Spleen (tissue), 11 donors: Measurements from ENCODE around the gene DDB1. TPM values are rescaled to one million over a fixed set of nuclear protein-coding genes. Genes with fewer than 3 reads are reported as not detected.

Experiments used
- DNase-seq: peaks from one replicate; pipeline ENCODE4 v3.0.0-alpha.2; 2020
- H3K27ac ChIP-seq, 8 donors: fragments of 200-600 bp; sonication (generic) in 7 of 8; 1 replicate in 4 of 8; 2 replicates in 4 of 8; pipeline versions ENCODE4 v1.5.0 to v1.8.0; 2016 to 2021; ENCODE audit warnings: inconsistent platforms in 4 of 8, mild to moderate bottlenecking in 4 of 8, moderate library complexity in 1 of 8
- H3K27me3 ChIP-seq, 7 donors: fragments of 200-600 bp; sonication (generic) in 6 of 7; replicated peaks in 1 of 7; 1 replicate in 4 of 7; 2 replicates in 3 of 7; pipeline versions ENCODE4 v1.5.0 to v1.8.0; 2016 to 2021; ENCODE audit warnings: inconsistent platforms in 3 of 7, mild to moderate bottlenecking in 1 of 7
- H3K36me3 ChIP-seq, 6 donors: fragments of 200-600 bp; sonication (generic) in 5 of 6; 1 replicate in 4 of 6; 2 replicates in 2 of 6; pipeline versions ENCODE4 v1.5.0 to v1.8.0; 2016 to 2021; ENCODE audit warnings: inconsistent platforms in 2 of 6
- H3K4me1 ChIP-seq, 6 donors: fragments of 200-600 bp; sonication (generic) in 5 of 6; 1 replicate in 3 of 6; 2 replicates in 3 of 6; pipeline versions ENCODE4 v1.5.0 to v1.8.0; 2016 to 2021; ENCODE audit warnings: inconsistent platforms in 3 of 6
- H3K4me3 ChIP-seq, 8 donors: fragments of 200-600 bp; sonication (generic) in 7 of 8; 1 replicate in 4 of 8; 2 replicates in 4 of 8; pipeline versions ENCODE4 v1.5.0 to v1.8.0; 2016 to 2021; ENCODE audit warnings: inconsistent platforms in 4 of 8, mild to moderate bottlenecking in 4 of 8, moderate library complexity in 2 of 8
- H3K9me3 ChIP-seq, 8 donors: fragments of 200-600 bp; sonication (generic) in 7 of 8; 1 replicate in 4 of 8; 2 replicates in 4 of 8; pipeline versions ENCODE4 v1.5.0 to v1.8.0; 2016 to 2021; ENCODE audit warnings: inconsistent platforms in 4 of 8
- CTCF ChIP-seq, 11 experiments: fragments of 200-600 bp in 7 of 11; fragments of 450-650 bp in 4 of 11; sonication (generic) in 4 of 11; IDR thresholded peaks in 8 of 11; conservative IDR thresholded peaks in 3 of 11; 1 replicate in 7 of 11; 2 replicates in 4 of 11; pipeline versions ENCODE4 v1.4.0 to v1.8.0; 2016 to 2021; ENCODE audit warnings: antibody characterized with exemption in 11 of 11, inconsistent platforms in 4 of 11, mild to moderate bottlenecking in 1 of 11
- POLR2A ChIP-seq, 3 donors: fragments of 450-650 bp; IDR thresholded peaks; one replicate each; pipeline ENCODE4 v1.5.1; 2017; ENCODE audit warnings: antibody characterized with exemption in 3 of 3, mild to moderate bottlenecking in 1 of 3
- POLR2AphosphoS5 ChIP-seq, 3 donors: sonication (generic); formaldehyde crosslinking; IDR thresholded peaks; one replicate each; pipeline ENCODE4 v1.5.1; 2017; ENCODE audit warnings: antibody characterized with exemption in 3 of 3
- WGBS, 5 donors: extraction: QIAGEN DNeasy Blood & Tissue Kit in 3 of 5; methylation state at CpG; one replicate each; pipeline versions ENCODE4 v1.1.5 to v1.1.7; 2013 to 2018; 5-methylcytosine and 5-hydroxymethylcytosine counted together
- intact Hi-C: fragments of 100-400 bp; cut with DNase I; formaldehyde crosslinking; loops from one replicate; pipeline ENCODE4 v1.15.0; 2023; ENCODE audit warnings: low total_unique reads
- polyA plus RNA-seq, 3 donors: library from polyadenylated mRNA; stranded (reverse); fragments of 200-250 nt; gene quantifications; one replicate each; pipeline ENCODE4 v1.2.1, GENCODE V29; 2013
- total RNA-seq, 7 donors: library from RNA; depleted of rRNA in 3 of 7; stranded (reverse); fragments of >200 nt in 3 of 7; fragmentation: NEBNext Ultra II Directional in 4 of 7; extraction: Animal tissue kit (Norgen Biotek cat#: 25700) in 4 of 7; gene quantifications; one replicate each; pipeline versions ENCODE4 v1.1.0 to v1.2.1, GENCODE V29; 2016 to 2021
- donor health status: healthy with polysubstance abuse.
- donor health status: DM: no; HTN: no; CAD: no; lungs with moderate emphysema.
- donor health status: DM: no; HTN: no; CAD: no.
- donor health status: Bipolar disorder and iron deficiency.
- donor health status: healthy.
- donor health status: DM: no; HTN: no; CAD: no.
- donor health status: DM: yes; HTN: yes; CAD: no.

DDB1 gene
- total and polyA plus RNA-seq, 10 donors = 68.7 to 157 (median 133) TPM

GRCh38 chr11:61336171-61336935 lies 3.4 kb upstream of the DDB1 start:
- Histone ChIP-seq H3K36me3 (peaks cover 0 to 31% (median 0%) of the 10 kb centered on the region in 6 donors), H3K9me3 (no peaks in the 10 kb centered on the region), H3K27ac (peak overlapping the region; percentile 26 to 96 (median 65)), H3K27me3 (no peaks in the 10 kb centered on the region), H3K4me1 (peaks cover 26 to 57% (median 40%) of the 10 kb centered on the region in 6 donors), H3K4me3 (no peak overlapping the region)
- intact Hi-C loops = loop anchor here (2.0 to 10.0 kb wide), 2 partner anchors 48 to 88 kb away; partner anchors contain the start of gene CPSF7
- no peak for TF ChIP-seq POLR2A (IDR thresholded peaks at IDR 0.05)
- TF ChIP-seq POLR2AphosphoS5 (IDR thresholded peaks at IDR 0.05) = peak; percentile 74 to 82 (median 76)
- peak; percentile 96 to 99 (median 98) for TF ChIP-seq CTCF (IDR thresholded peaks at IDR 0.05 in 8 of 11, conservative IDR thresholded peaks at IDR 0.05 in 3 of 11)
- peak; percentile 96 for DNase-seq
- WGBS, 5 donors = 27 to 73% (median 30%) methylated on average over 4 to 8 of the region's 8 CpGs

- peak overlapping the region; percentile 5 to 96 (median 61) for H3K27ac ChIP-seq
- intact Hi-C loops = loop anchor here (10.0 kb wide), 1 partner anchor 89 kb away; the partner anchor contains the start of gene CPSF7
- no peaks in the 10 kb centered on the region for H3K9me3 ChIP-seq
- no peak overlapping the region for H3K4me3 ChIP-seq
- peaks cover 0 to 29% (median 0%) of the 10 kb centered on the region in 6 donors for H3K36me3 ChIP-seq
- WGBS, 5 donors = 33 to 79% (median 55%) methylated on average over 1 of the region's 1 CpG
- DNase-seq = no peak
- H3K4me1 ChIP-seq = peaks cover 33 to 68% (median 48%) of the 10 kb centered on the region in 6 donors
- TF ChIP-seq POLR2A (IDR thresholded peaks at IDR 0.05) (no peak), CTCF (IDR thresholded peaks at IDR 0.05 in 8 of 11, conservative IDR thresholded peaks at IDR 0.05 in 3 of 11) (no peak), POLR2AphosphoS5 (IDR thresholded peaks at IDR 0.05) (no peak)
- H3K27me3 ChIP-seq = no peaks in the 10 kb centered on the region
Observed at GRCh38 chr11:61335355-61335710, 2.4 kb upstream of the DDB1 start.

GRCh38 chr11:61334434-61335354 lies 1.8 kb upstream of the DDB1 start:
- no peak overlapping the region for H3K4me3 ChIP-seq
- WGBS, 5 donors = 87 to 96% (median 90%) methylated on average over 15 to 16 of the region's 16 CpGs
- no peaks in the 10 kb centered on the region for H3K9me3 ChIP-seq
- H3K36me3 ChIP-seq = peaks cover 0 to 32% (median 1%) of the 10 kb centered on the region in 6 donors
- peaks cover 33 to 74% (median 52%) of the 10 kb centered on the region in 6 donors for H3K4me1 ChIP-seq
- DNase-seq = no peak
- H3K27ac ChIP-seq = peak overlapping the region in 7 of 8 donors; percentile 5 to 96 (median 89)
- intact Hi-C loops = loop anchor here (10.0 kb wide), 1 partner anchor 90 kb away; the partner anchor contains the start of gene CPSF7
- TF ChIP-seq CTCF (IDR thresholded peaks at IDR 0.05 in 8 of 11, conservative IDR thresholded peaks at IDR 0.05 in 3 of 11) (no peak), POLR2AphosphoS5 (IDR thresholded peaks at IDR 0.05) (no peak), POLR2A (IDR thresholded peaks at IDR 0.05) (no peak)
- H3K27me3 ChIP-seq = no peaks in the 10 kb centered on the region
